ENCODE measurements around the gene SRRM2. TPM values are rescaled to one million over a fixed set of nuclear protein-coding genes. Genes with fewer than 3 reads are reported as not detected.

SRRM2 gene
- total RNA-seq, 1 donor from 2014 or later, result 30.5 TPM

DNA sequence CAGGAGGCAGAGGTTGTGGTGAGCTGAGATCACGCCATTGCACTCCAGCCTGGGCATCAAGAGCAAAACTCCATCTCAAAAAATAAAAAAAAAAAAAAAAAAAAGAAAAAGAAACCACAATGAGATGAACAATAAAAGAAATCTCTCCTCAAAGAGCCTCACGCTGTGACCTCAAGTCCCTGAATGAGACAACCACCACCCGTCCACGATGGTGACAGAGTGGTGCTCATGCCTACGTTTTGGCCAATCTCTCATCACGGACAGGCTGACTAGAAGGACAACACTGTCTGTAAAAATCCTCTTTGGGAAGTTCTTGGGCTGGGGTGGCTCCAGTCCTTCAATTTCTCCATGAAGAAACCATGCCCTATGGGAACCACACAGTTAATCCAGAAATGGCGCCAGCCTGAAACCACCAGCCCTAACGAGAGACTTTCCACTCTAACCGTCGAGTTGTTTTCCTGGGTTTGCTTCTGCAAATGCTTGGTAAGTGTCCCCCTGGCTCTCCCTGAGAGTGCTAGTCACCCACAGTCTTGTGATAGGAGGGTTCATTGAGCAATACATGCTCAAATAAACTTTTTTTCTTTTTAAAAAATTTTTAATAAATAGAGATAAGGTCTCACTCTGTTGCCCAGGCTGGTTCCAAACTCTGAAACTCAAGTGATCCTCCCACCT, 17.5 kb upstream of the SRRM2 start:
- Histone ChIP-seq H3K4me3 (ENCODE audit: low read depth, low read length) (no peak overlapping the region), H3K36me3 (ENCODE audit: control insufficient read depth, insufficient read depth, low read length) (no peaks in the 10 kb centered on the region), H3K27me3 (ENCODE audit: control insufficient read depth, insufficient read depth, low read length) (peaks cover 2% of the 10 kb centered on the region)
- DNase-seq (ENCODE audit: low read depth) (no peak), FAIRE-seq (no peak)
- TF ChIP-seq, protein P1, sequence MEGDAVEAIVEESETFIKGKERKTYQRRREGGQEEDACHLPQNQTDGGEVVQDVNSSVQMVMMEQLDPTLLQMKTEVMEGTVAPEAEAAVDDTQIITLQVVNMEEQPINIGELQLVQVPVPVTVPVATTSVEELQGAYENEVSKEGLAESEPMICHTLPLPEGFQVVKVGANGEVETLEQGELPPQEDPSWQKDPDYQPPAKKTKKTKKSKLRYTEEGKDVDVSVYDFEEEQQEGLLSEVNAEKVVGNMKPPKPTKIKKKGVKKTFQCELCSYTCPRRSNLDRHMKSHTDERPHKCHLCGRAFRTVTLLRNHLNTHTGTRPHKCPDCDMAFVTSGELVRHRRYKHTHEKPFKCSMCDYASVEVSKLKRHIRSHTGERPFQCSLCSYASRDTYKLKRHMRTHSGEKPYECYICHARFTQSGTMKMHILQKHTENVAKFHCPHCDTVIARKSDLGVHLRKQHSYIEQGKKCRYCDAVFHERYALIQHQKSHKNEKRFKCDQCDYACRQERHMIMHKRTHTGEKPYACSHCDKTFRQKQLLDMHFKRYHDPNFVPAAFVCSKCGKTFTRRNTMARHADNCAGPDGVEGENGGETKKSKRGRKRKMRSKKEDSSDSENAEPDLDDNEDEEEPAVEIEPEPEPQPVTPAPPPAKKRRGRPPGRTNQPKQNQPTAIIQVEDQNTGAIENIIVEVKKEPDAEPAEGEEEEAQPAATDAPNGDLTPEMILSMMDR (IDR thresholded peaks at IDR 0.05; ENCODE audit: insufficient read depth, low read length, severe bottlenecking), result no peak

DNA sequence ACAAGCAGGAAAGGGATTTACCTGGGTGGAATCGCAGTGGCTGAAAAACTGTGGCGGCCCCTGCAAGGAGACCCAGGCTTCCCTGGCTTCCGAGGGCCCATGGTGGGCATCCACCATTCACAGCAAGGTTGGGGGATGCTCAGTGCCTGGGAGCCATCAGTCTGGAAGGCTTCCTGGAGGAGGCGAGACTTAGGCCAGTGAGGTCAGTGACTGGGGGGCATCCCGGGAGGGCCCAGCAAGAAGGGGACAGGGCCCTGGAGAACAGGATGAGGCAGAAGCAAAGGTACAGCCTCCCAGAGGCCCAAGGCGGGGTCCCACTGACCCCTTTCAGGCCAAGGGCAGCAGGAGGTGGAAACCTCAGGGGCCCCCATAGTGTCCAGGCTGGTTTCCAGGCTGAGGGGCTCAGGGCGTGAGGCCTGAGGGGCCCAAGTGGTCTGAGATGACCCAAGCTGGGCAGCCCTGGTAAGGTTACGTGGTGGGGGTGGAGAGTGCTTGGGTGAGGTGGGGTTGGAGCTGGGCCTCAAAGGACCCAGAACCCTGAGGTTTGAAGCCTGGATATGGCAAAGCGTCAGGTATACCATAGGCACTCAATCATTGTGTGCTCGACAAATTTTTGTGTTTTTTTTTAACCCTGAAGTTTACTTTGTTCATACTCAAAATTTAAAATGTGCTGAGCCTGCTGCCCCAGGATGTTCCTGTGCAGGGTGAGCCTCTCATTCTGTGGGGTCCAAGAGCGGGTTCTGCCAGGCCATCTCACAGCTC, 15.8 kb upstream of the SRRM2 start:
- peaks cover 2% of the 10 kb centered on the region for H3K27me3 ChIP-seq (ENCODE audit: control insufficient read depth, insufficient read depth, low read length)
- no peak overlapping the region for H3K4me3 ChIP-seq (ENCODE audit: low read depth, low read length)
- no peak for FAIRE-seq

DNA sequence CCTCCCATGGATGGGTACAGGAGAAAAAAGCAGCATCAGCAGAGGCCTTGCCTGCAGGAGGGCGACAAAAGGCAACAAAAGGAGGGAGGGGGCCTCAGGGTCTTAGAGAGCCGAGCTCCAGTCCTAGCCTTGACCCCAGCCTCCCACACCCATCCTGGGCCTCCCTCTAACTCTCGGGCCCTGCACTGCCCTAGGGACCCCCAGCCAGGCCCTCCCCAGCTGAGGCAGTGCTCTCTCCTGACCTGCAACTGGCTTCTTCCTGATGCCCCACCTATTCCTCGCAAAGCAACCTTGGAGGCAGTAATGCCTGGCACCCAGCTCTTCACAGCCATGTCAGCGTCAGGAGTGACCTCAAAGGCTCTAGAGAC, 15.2 kb upstream of the SRRM2 start:
- H3K4me3 ChIP-seq (ENCODE audit: low read depth, low read length), result no peak overlapping the region
- peaks cover 2% of the 10 kb centered on the region for H3K27me3 ChIP-seq (ENCODE audit: control insufficient read depth, insufficient read depth, low read length)
- FAIRE-seq (no peak), DNase-seq (ENCODE audit: low read depth) (no peak)
- H3K36me3 ChIP-seq (ENCODE audit: control insufficient read depth, insufficient read depth, low read length), result no peaks in the 10 kb centered on the region
- TF ChIP-seq, protein P1 (IDR thresholded peaks at IDR 0.05; ENCODE audit: insufficient read depth, low read length, severe bottlenecking), result no peak

More for the DNA sequence above, 15.8 kb upstream of the SRRM2 start:
- no peak for DNase-seq (ENCODE audit: low read depth)
- TF ChIP-seq, protein P1 (IDR thresholded peaks at IDR 0.05; ENCODE audit: insufficient read depth, low read length, severe bottlenecking), result no peak
- no peaks in the 10 kb centered on the region for H3K36me3 ChIP-seq (ENCODE audit: control insufficient read depth, insufficient read depth, low read length)

DNA sequence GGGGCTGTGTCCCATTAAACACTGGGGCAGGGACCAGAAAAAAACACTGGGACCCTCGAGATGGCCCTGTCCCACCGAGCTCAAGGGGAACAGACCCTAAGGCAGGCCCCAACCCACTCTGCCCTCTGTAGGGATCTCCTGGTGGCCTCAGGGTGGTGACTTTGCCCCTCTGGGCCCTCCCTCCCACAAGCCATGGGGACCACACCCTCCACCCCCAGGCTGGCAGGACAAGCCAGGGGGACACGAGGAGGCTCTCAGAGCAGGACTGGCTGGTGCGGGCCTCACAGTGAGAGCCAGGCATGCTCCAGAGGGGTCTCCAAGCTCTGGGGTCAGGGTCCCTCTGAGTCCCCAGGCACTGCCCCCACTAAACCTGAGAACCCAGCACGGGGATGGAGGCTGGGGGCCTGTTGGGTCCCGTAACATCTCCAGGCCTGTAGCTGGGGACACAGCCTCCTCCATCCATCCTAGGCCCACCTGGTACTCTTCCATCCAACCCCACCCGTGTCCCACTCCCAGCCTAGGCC, 14.5 kb upstream of the SRRM2 start:
- no peak overlapping the region for H3K4me3 ChIP-seq (ENCODE audit: low read depth, low read length)
- peaks cover 2% of the 10 kb centered on the region for H3K27me3 ChIP-seq (ENCODE audit: control insufficient read depth, insufficient read depth, low read length)
- H3K36me3 ChIP-seq (ENCODE audit: control insufficient read depth, insufficient read depth, low read length), result no peaks in the 10 kb centered on the region
- DNase-seq (ENCODE audit: low read depth) (no peak), FAIRE-seq (no peak)
- TF ChIP-seq, protein P1 (IDR thresholded peaks at IDR 0.05; ENCODE audit: insufficient read depth, low read length, severe bottlenecking), result no peak

DNA sequence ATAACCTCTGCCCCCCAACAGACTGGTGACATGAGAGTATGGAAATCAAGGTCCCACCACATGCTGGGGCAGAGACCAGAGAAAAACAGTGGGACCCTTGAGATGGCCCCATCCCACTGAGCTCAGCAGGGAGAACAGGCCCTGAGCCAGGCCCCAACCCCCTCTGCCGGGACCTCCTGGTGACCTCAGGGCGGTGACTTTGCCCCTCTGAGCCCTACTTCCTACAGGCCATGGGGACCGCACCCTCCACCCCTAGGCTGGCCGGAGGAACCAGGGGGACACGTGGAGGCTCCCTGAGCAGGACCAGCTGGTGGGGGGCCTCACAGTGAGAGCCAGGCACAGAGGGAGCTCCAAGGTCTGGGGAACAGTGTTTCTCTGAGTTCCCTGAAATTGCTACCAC, 13.8 kb upstream of the SRRM2 start:
- Histone ChIP-seq H3K4me3 (ENCODE audit: low read depth, low read length) (no peak overlapping the region), H3K36me3 (ENCODE audit: control insufficient read depth, insufficient read depth, low read length) (no peaks in the 10 kb centered on the region), H3K27me3 (ENCODE audit: control insufficient read depth, insufficient read depth, low read length) (peaks cover 2% of the 10 kb centered on the region)
- DNase-seq (ENCODE audit: low read depth) (no peak), FAIRE-seq (no peak)
- TF ChIP-seq, protein P1 (IDR thresholded peaks at IDR 0.05; ENCODE audit: insufficient read depth, low read length, severe bottlenecking), result no peak
